ENCODE results near the gene MNX1. TPM values are rescaled to one million over a fixed set of nuclear protein-coding genes. Genes with fewer than 3 reads are reported as not detected.
A peak's percentile ranks its signal among the peaks of the same experiment; 100 is the strongest.

MNX1 gene
- polyA plus RNA-seq, 1 experiment, result not detected

DNA sequence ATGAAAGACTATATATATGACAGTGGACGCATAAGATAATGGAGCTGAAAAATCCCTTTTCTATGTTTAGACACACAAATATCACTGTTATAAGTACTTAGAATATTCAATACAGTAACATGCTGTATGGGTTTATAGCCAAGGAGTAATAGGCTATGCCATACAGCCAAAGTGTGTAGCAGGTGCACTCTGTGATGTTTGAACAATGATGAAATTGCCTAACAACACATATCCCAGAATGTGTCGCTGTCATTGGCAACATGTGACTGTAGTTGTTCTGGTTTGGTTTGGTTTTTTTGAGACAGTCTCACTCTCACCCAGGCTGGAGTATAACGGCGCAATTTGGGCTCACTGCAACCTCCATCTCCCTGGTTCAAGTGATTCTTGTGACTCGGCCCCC is 34.8 kb downstream of the MNX1 start:
- peaks cover 3% of the 10 kb centered on the region; the same call in 1 of the 2 replicates for H3K9me3 ChIP-seq (ENCODE audit: control insufficient read depth, insufficient read depth, low read length)
- H3K27ac ChIP-seq (ENCODE audit: low read depth, low read length), result no peak overlapping the region
- ChIA-PET CTCF (no interaction called here), POLR2A (no interaction called here)
- no peak overlapping the region for H3K4me3 ChIP-seq (ENCODE audit: low read depth, low read length)
- TF ChIP-seq, protein P1, sequence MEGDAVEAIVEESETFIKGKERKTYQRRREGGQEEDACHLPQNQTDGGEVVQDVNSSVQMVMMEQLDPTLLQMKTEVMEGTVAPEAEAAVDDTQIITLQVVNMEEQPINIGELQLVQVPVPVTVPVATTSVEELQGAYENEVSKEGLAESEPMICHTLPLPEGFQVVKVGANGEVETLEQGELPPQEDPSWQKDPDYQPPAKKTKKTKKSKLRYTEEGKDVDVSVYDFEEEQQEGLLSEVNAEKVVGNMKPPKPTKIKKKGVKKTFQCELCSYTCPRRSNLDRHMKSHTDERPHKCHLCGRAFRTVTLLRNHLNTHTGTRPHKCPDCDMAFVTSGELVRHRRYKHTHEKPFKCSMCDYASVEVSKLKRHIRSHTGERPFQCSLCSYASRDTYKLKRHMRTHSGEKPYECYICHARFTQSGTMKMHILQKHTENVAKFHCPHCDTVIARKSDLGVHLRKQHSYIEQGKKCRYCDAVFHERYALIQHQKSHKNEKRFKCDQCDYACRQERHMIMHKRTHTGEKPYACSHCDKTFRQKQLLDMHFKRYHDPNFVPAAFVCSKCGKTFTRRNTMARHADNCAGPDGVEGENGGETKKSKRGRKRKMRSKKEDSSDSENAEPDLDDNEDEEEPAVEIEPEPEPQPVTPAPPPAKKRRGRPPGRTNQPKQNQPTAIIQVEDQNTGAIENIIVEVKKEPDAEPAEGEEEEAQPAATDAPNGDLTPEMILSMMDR (IDR thresholded peaks at IDR 0.05; ENCODE audit: low read depth, low read length), result no peak
- H3K27me3 ChIP-seq (ENCODE audit: control insufficient read depth, insufficient read depth, low read length), result no peaks in the 10 kb centered on the region
- no peak for DNase-seq (ENCODE audit: low read depth, low spot score)

GRCh38 chr7:156969972-156970420 is 40.5 kb downstream of the MNX1 start:
- Histone ChIP-seq H3K9me3 (ENCODE audit: control insufficient read depth, insufficient read depth, low read length) (no peaks in the 10 kb centered on the region), H3K4me3 (ENCODE audit: low read depth, low read length) (no peak overlapping the region), H3K27ac (ENCODE audit: low read depth, low read length) (no peak overlapping the region), H3K27me3 (ENCODE audit: control insufficient read depth, insufficient read depth, low read length) (no peaks in the 10 kb centered on the region)
- POLR2A ChIA-PET, result no interaction called here
- no peak for DNase-seq (ENCODE audit: low read depth, low spot score)
- CTCF ChIA-PET, result interaction anchor here (0.7 to 7.4 kb wide), 19 partner anchors 9 to 1216 kb away, joined by 3 to 67 read pairs (median 4); no protein-coding TSS in a partner anchor
- TF ChIP-seq, protein P1 (IDR thresholded peaks at IDR 0.05; ENCODE audit: low read depth, low read length), result peak; percentile 33; the same call in 1 of the 2 replicates

DNA sequence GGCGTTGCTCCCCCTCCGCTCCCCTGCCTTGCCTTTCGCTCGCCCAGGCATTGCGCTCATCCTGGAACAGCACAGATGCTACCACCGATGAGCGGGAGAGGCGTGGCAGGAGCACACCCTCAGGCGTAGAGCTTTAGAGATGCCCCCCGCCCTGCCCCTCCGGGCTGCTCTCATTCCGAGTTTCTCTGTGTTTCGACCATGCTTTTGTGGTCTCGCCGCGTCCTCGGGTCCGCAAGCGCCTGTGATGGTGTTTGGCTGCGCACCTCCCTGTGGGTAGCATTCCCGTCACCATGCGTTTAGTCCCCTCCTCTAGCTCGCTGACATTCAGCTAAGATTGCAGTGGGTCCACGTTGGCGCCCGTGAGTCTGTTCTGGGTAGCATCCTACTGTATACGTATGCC is 42.3 kb downstream of the MNX1 start:
- CTCF ChIA-PET, result interaction anchor here (1.3 to 7.4 kb wide), 5 partner anchors 19 to 305 kb away, joined by 3 to 67 read pairs (median 15); partner anchors contain the start of gene NOM1
- H3K9me3 ChIP-seq (ENCODE audit: control insufficient read depth, insufficient read depth, low read length), result no peaks in the 10 kb centered on the region
- H3K27ac ChIP-seq (ENCODE audit: low read depth, low read length), result no peak overlapping the region
- H3K27me3 ChIP-seq (ENCODE audit: control insufficient read depth, insufficient read depth, low read length), result no peaks in the 10 kb centered on the region
- no peak for DNase-seq (ENCODE audit: low read depth, low spot score)
- H3K4me3 ChIP-seq (ENCODE audit: low read depth, low read length), result no peak overlapping the region
- TF ChIP-seq, protein P1 (IDR thresholded peaks at IDR 0.05; ENCODE audit: low read depth, low read length), result no peak
- POLR2A ChIA-PET, result no interaction called here

- CTCF ChIA-PET, result no interaction called here
- POLR2A ChIA-PET, result no interaction called here
- TF ChIP-seq, protein P1 (IDR thresholded peaks at IDR 0.05; ENCODE audit: low read depth, low read length), result no peak
- H3K4me3 ChIP-seq (ENCODE audit: low read depth, low read length), result no peak overlapping the region
- H3K27ac ChIP-seq (ENCODE audit: low read depth, low read length), result no peak overlapping the region
- H3K27me3 ChIP-seq (ENCODE audit: control insufficient read depth, insufficient read depth, low read length), result no peaks in the 10 kb centered on the region
- H3K9me3 ChIP-seq (ENCODE audit: control insufficient read depth, insufficient read depth, low read length), result no peaks in the 10 kb centered on the region
- no peak for DNase-seq (ENCODE audit: low read depth, low spot score)
These were observed 44.1 kb downstream of the MNX1 start for GRCh38 chr7:156966387-156966786.

GRCh38 chr7:156964971-156965370 is 45.5 kb downstream of the MNX1 start:
- TF ChIP-seq, protein P1 (IDR thresholded peaks at IDR 0.05; ENCODE audit: low read depth, low read length), result no peak
- Histone ChIP-seq H3K27me3 (ENCODE audit: control insufficient read depth, insufficient read depth, low read length) (no peaks in the 10 kb centered on the region), H3K27ac (ENCODE audit: low read depth, low read length) (no peak overlapping the region), H3K9me3 (ENCODE audit: control insufficient read depth, insufficient read depth, low read length) (no peaks in the 10 kb centered on the region), H3K4me3 (ENCODE audit: low read depth, low read length) (no peak overlapping the region)
- POLR2A ChIA-PET, result no interaction called here
- DNase-seq (ENCODE audit: low read depth, low spot score), result no peak
- CTCF ChIA-PET, result interaction anchor here (1.3 kb wide), 1 partner anchor 309 kb away, joined by 5 read pairs; no protein-coding TSS in a partner anchor
